Measurements from ENCODE around the gene MAP2K3. TPM values are rescaled to one million over a fixed set of nuclear protein-coding genes. Genes with fewer than 3 reads are reported as not detected.

MAP2K3 gene
- total and polyA plus RNA-seq, 10 of the 15 experiments (the other 5 are each of a cell fraction or from before 2014, with no cell fraction given), result 0.71 to 39.4 (median 18.6) TPM

DNA sequence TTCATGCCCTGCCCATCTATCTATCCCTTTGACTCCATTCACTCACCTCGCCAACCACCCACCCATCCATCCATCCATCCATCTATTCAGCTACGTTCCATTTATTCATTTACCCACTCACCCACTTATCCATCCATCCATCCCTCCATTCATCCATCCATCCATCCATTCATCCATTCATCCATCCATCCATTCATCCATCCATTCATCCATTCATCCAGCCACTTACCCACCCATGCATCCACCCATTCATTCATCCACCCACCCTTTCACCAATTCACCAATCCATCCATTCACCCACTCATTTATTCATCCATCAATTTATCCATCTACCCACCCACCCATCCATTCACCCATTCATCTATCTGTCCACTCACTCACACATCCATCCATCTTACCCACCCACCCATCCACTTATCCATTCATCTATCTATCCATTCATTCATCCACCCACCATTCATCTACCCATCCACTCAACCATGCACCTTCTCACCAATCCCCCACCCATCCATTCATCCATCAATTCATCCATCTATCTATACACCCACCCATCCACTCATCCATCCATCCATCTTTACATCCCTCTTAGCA lies 72.1 kb downstream of the MAP2K3 start:
- ChIA-PET SMC1A (ENCODE audit: uncharacterized antibody, unreplicated experiment) (no interaction called here), RAD21 (ENCODE audit: unreplicated experiment) (no interaction called here), CTCF (no interaction called here), POLR2A (no interaction called here)
- no peaks in the 10 kb centered on the region for H3K4me1 ChIP-seq (ENCODE audit: control insufficient read depth, insufficient read depth, low read length)
- no peak overlapping the region for H3K4me3 ChIP-seq
- no peaks in the 10 kb centered on the region for H3K36me3 ChIP-seq (ENCODE audit: control insufficient read depth in 2 of 2, insufficient read depth in 2 of 2, low read length in 1 of 2)
- DNase-seq (ENCODE audit: low read depth, low spot score), result no peak
- ATAC-seq, result no peak
- H4K20me1 ChIP-seq (ENCODE audit: control insufficient read depth, insufficient read depth), result no peaks in the 10 kb centered on the region
- H3K27me3 ChIP-seq (replicated peaks in 1 of 2; ENCODE audit: control insufficient read depth in 2 of 2, insufficient read depth in 2 of 2, low read length in 1 of 2), result peaks cover 0 to 1% of the 10 kb centered on the region in 2 experiments; a peak in 2 of 4 replicates
- FAIRE-seq, result no peak
- no peak overlapping the region for H3K4me2 ChIP-seq (ENCODE audit: control insufficient read depth, insufficient read depth)
- no peak for TF ChIP-seq USF1 (IDR thresholded peaks at IDR 0.05; ENCODE audit: borderline replicate concordance, extremely low read length, insufficient read depth, low read depth, low read length)
- TF ChIP-seq JUNB (IDR thresholded peaks at IDR 0.05), result no peak
- TF ChIP-seq MEF2B (IDR thresholded peaks at IDR 0.05; ENCODE audit: partially characterized antibody, poor library complexity, severe bottlenecking), result no peak
- TF ChIP-seq BRCA1 (IDR thresholded peaks at IDR 0.05; ENCODE audit: low read depth, low read length), result no peak
- no peak for TF ChIP-seq WRNIP1 (IDR thresholded peaks at IDR 0.05; ENCODE audit: borderline replicate concordance, low read depth, low read length)
- no peak for TF ChIP-seq SIX5 (IDR thresholded peaks at IDR 0.05; ENCODE audit: low read depth, low read length, severe bottlenecking)
- no peak for TF ChIP-seq ASH2L (IDR thresholded peaks at IDR 0.05; ENCODE audit: borderline replicate concordance, low read depth)
- TF ChIP-seq EZH2 (IDR thresholded peaks at IDR 0.05; ENCODE audit: borderline replicate concordance, control insufficient read depth, low read depth, low read length), result no peak
- no peak for TF ChIP-seq PAX8 (IDR thresholded peaks at IDR 0.05)
- TF ChIP-seq KLF5 (IDR thresholded peaks at IDR 0.05; ENCODE audit: partially characterized antibody), result no peak
- TF ChIP-seq TAF1 (IDR thresholded peaks at IDR 0.05; ENCODE audit: borderline replicate concordance, low read depth, low read length), result no peak
- no peak for TF ChIP-seq NFYA (IDR thresholded peaks at IDR 0.05; ENCODE audit: borderline replicate concordance, low read depth, low read length)
- no peak for TF ChIP-seq BHLHE40 (IDR thresholded peaks at IDR 0.05; ENCODE audit: borderline replicate concordance in 1 of 2, low read depth in 2 of 2, low read length in 1 of 2)
- TF ChIP-seq STAT1 (conservative IDR thresholded peaks at IDR 0.05), result no peak
- TF ChIP-seq, protein P1, sequence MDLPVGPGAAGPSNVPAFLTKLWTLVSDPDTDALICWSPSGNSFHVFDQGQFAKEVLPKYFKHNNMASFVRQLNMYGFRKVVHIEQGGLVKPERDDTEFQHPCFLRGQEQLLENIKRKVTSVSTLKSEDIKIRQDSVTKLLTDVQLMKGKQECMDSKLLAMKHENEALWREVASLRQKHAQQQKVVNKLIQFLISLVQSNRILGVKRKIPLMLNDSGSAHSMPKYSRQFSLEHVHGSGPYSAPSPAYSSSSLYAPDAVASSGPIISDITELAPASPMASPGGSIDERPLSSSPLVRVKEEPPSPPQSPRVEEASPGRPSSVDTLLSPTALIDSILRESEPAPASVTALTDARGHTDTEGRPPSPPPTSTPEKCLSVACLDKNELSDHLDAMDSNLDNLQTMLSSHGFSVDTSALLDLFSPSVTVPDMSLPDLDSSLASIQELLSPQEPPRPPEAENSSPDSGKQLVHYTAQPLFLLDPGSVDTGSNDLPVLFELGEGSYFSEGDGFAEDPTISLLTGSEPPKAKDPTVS (IDR thresholded peaks at IDR 0.05; ENCODE audit: low read depth, low read length), result no peak
- intact Hi-C loops (cut with micrococcal nuclease; ENCODE audit: unreplicated experiment), result no loop called here
- no peak overlapping the region for H3K27ac ChIP-seq (ENCODE audit: control insufficient read depth, insufficient read depth)
- no peaks in the 10 kb centered on the region for H3K9me3 ChIP-seq (replicated peaks; ENCODE audit: control insufficient read depth, insufficient read depth, low read length)
- in situ Hi-C loops (cut with MboI), result no loop called here
- WGBS (ENCODE audit: insufficient coverage, insufficient replicate concordance, low lambda C conversion rate, missing lambda C conversion rate), result 14% methylated on average over 2 of the region's 2 CpGs
- no peak overlapping the region for H2AFZ ChIP-seq (ENCODE audit: control insufficient read depth, low read depth, low read length)
- no TSS peak for BruUV-seq (replicated peaks)
- no peaks in the 10 kb centered on the region for H3K79me2 ChIP-seq (ENCODE audit: control insufficient read depth, insufficient read depth, low read length)
- H3K9ac ChIP-seq (ENCODE audit: control insufficient read depth, insufficient read depth, low read length), result no peak overlapping the region
